ENCODE data around the gene LZTS2.

LZTS2 gene

GRCh38 chr10:100982916-100983830, 16.4 kb upstream of the LZTS2 start:
- Histone ChIP-seq H3K27ac (ENCODE audit: low read depth, low read length) (no peak overlapping the region), H4K20me1 (ENCODE audit: control insufficient read depth, insufficient read depth, low read depth, low read length) (peaks cover 3% of the 10 kb centered on the region; the same call in 1 of the 2 replicates), H3K79me2 (ENCODE audit: control insufficient read depth, low read length) (peaks cover 28% of the 10 kb centered on the region), H3K9me2 (replicated peaks; ENCODE audit: control insufficient read depth, low read length) (no peaks in the 10 kb centered on the region), H3K27me3 (ENCODE audit: control insufficient read depth, low read length) (no peaks in the 10 kb centered on the region), H3K4me1 (ENCODE audit: control insufficient read depth, low read length) (peaks cover 11% of the 10 kb centered on the region), H3K4me3 (ENCODE audit: low read length) (no peak overlapping the region), H3K9me3 (ENCODE audit: control insufficient read depth, insufficient read depth, low read length) (no peaks in the 10 kb centered on the region), H3K36me3 (ENCODE audit: control insufficient read depth, low read length) (peaks cover 12% of the 10 kb centered on the region), H3F3A (ENCODE audit: control insufficient read depth, insufficient read depth) (no peaks in the 10 kb centered on the region), H3K4me2 (ENCODE audit: low read length) (no peak overlapping the region)
- TF ChIP-seq CTCF (IDR thresholded peaks at IDR 0.05; ENCODE audit: low read depth, low read length, poor library complexity, severe bottlenecking) (no peak), EZH2phosphoT487 (IDR thresholded peaks at IDR 0.05; ENCODE audit: borderline replicate concordance, low read length) (no peak)

GRCh38 chr10:100983868-100984671, 15.5 kb upstream of the LZTS2 start:
- H3K36me3 ChIP-seq (ENCODE audit: control insufficient read depth, low read length), result peaks cover 21% of the 10 kb centered on the region
- H3K4me2 ChIP-seq (ENCODE audit: low read length), result no peak overlapping the region
- no peak for TF ChIP-seq EZH2phosphoT487 (IDR thresholded peaks at IDR 0.05; ENCODE audit: borderline replicate concordance, low read length)
- TF ChIP-seq CTCF (IDR thresholded peaks at IDR 0.05; ENCODE audit: low read depth, low read length, poor library complexity, severe bottlenecking), result no peak
- H3K4me1 ChIP-seq (ENCODE audit: control insufficient read depth, low read length), result peaks cover 20% of the 10 kb centered on the region
- H3K79me2 ChIP-seq (ENCODE audit: control insufficient read depth, low read length), result peaks cover 37% of the 10 kb centered on the region
- H3K27ac ChIP-seq (ENCODE audit: low read depth, low read length), result no peak overlapping the region
- H3F3A ChIP-seq (ENCODE audit: control insufficient read depth, insufficient read depth), result no peaks in the 10 kb centered on the region
- no peaks in the 10 kb centered on the region for H3K9me3 ChIP-seq (ENCODE audit: control insufficient read depth, insufficient read depth, low read length)
- no peak overlapping the region for H3K4me3 ChIP-seq (ENCODE audit: low read length)
- no peaks in the 10 kb centered on the region for H3K9me2 ChIP-seq (replicated peaks; ENCODE audit: control insufficient read depth, low read length)
- H3K27me3 ChIP-seq (ENCODE audit: control insufficient read depth, low read length), result no peaks in the 10 kb centered on the region
- peaks cover 3% of the 10 kb centered on the region; the same call in 1 of the 2 replicates for H4K20me1 ChIP-seq (ENCODE audit: control insufficient read depth, insufficient read depth, low read depth, low read length)

GRCh38 chr10:100984672-100985177, 14.9 kb upstream of the LZTS2 start:
- Histone ChIP-seq H3K27ac (ENCODE audit: low read depth, low read length) (no peak overlapping the region), H3K4me1 (ENCODE audit: control insufficient read depth, low read length) (peaks cover 27% of the 10 kb centered on the region), H3K79me2 (ENCODE audit: control insufficient read depth, low read length) (peaks cover 43% of the 10 kb centered on the region), H3K9me2 (replicated peaks; ENCODE audit: control insufficient read depth, low read length) (no peaks in the 10 kb centered on the region), H3K27me3 (ENCODE audit: control insufficient read depth, low read length) (no peaks in the 10 kb centered on the region), H3F3A (ENCODE audit: control insufficient read depth, insufficient read depth) (no peaks in the 10 kb centered on the region), H3K9me3 (ENCODE audit: control insufficient read depth, insufficient read depth, low read length) (no peaks in the 10 kb centered on the region), H3K4me2 (ENCODE audit: low read length) (no peak overlapping the region), H4K20me1 (ENCODE audit: control insufficient read depth, insufficient read depth, low read depth, low read length) (peaks cover 6% of the 10 kb centered on the region; the same call in 1 of the 2 replicates), H3K4me3 (ENCODE audit: low read length) (no peak overlapping the region), H3K36me3 (ENCODE audit: control insufficient read depth, low read length) (peaks cover 27% of the 10 kb centered on the region)
- TF ChIP-seq EZH2phosphoT487 (IDR thresholded peaks at IDR 0.05; ENCODE audit: borderline replicate concordance, low read length), result no peak
- TF ChIP-seq CTCF (IDR thresholded peaks at IDR 0.05; ENCODE audit: low read depth, low read length, poor library complexity, severe bottlenecking), result no peak

Measured in DOHH2 (cell line).